T-helper 1 cell (primary cell): ENCODE measurements around the gene CCDC107.

Source experiments
- DNase-seq, 5 donors: peaks; one replicate each; pipeline ENCODE4 v3.0.0-alpha.2; 2012 to 2020

Gene CCDC107

GRCh38 chr9:35686222-35687203 is 28.4 kb downstream of the CCDC107 start:
- no peak for DNase-seq

- DNase-seq: no peak
Measured at GRCh38 chr9:35687306-35687705, 29.2 kb downstream of the CCDC107 start.

GRCh38 chr9:35687972-35688557 is 30.0 kb downstream of the CCDC107 start:
- DNase-seq: no peak

- DNase-seq: peak in 1 of 5 donors; percentile 27
Measured at GRCh38 chr9:35688558-35689541, 30.8 kb downstream of the CCDC107 start.

GRCh38 chr9:35689542-35690293 is 31.6 kb downstream of the CCDC107 start, which contains the start of gene TPM2:
TSS of gene TPM2 (minus strand) at chr9:35689925. CDS start at chr9:35689817, 108 bp downstream.
- DNase-seq: no peak

- DNase-seq: no peak
Measured at GRCh38 chr9:35690294-35690613, 32.2 kb downstream of the CCDC107 start.

GRCh38 chr9:35690614-35691333 is 32.7 kb downstream of the CCDC107 start:
- DNase-seq: peak in 2 of 5 donors; percentile 28 to 29

- no peak for DNase-seq
Measured at GRCh38 chr9:35691334-35691650, 33.2 kb downstream of the CCDC107 start.

GRCh38 chr9:35691757-35692301 is 33.7 kb downstream of the CCDC107 start:
- no peak for DNase-seq

GRCh38 chr9:35695943-35696401 is 37.9 kb downstream of the CCDC107 start:
- DNase-seq: no peak

GRCh38 chr9:35696520-35697215 is 38.6 kb downstream of the CCDC107 start:
- DNase-seq: peak in 3 of 5 donors; percentile 35 to 41 (median 40)

- no peak for DNase-seq
Measured at GRCh38 chr9:35697486-35697885, 39.4 kb downstream of the CCDC107 start.

- DNase-seq: no peak
Measured at GRCh38 chr9:35698231-35698630, 40.1 kb downstream of the CCDC107 start.

- no peak for DNase-seq
Measured at GRCh38 chr9:35700031-35700430, 41.9 kb downstream of the CCDC107 start.

- DNase-seq: no peak
Measured at GRCh38 chr9:35700942-35701341, 42.9 kb downstream of the CCDC107 start.

- DNase-seq: no peak
Measured at GRCh38 chr9:35702696-35703095, 44.6 kb downstream of the CCDC107 start.

- DNase-seq: no peak
Measured at GRCh38 chr9:35703906-35704672, 46.0 kb downstream of the CCDC107 start.

GRCh38 chr9:35705372-35705771 is 47.3 kb downstream of the CCDC107 start:
- DNase-seq: no peak

- no peak for DNase-seq
Measured at GRCh38 chr9:35705836-35706430, 47.8 kb downstream of the CCDC107 start.
